Measurements from ENCODE around the gene KAT6B.
"Not testable (repeated sequence)": the region's sequence is repeated elsewhere in the genome, so short reads cannot be mapped to it uniquely, and the experiment has no call there.

The KAT6B gene

DNA sequence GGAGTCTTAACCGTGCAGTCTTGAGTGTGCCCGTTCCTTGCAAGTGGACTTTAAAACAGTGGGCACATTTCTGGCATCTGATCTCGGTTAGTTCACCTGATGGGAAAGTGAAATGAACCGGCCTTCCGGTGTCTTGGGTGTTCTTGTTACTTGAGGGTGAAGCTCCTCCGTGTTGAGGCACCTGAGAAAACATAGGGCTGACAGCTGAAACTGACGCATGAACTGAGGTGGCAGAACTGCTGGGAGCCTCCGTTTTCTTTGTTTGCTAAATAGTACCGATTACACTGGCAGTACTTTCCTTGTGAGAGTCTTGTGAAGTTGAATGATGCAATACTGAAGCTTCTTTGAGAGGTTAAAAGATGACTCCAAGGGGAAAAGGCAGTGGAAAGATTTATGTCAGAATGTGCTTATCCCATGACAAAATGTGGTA lies 222.3 kb downstream of the KAT6B start:
- no peak overlapping the region for H3K4me3 ChIP-seq (ENCODE audit: low read depth, low read length)
- TF ChIP-seq, protein P1, sequence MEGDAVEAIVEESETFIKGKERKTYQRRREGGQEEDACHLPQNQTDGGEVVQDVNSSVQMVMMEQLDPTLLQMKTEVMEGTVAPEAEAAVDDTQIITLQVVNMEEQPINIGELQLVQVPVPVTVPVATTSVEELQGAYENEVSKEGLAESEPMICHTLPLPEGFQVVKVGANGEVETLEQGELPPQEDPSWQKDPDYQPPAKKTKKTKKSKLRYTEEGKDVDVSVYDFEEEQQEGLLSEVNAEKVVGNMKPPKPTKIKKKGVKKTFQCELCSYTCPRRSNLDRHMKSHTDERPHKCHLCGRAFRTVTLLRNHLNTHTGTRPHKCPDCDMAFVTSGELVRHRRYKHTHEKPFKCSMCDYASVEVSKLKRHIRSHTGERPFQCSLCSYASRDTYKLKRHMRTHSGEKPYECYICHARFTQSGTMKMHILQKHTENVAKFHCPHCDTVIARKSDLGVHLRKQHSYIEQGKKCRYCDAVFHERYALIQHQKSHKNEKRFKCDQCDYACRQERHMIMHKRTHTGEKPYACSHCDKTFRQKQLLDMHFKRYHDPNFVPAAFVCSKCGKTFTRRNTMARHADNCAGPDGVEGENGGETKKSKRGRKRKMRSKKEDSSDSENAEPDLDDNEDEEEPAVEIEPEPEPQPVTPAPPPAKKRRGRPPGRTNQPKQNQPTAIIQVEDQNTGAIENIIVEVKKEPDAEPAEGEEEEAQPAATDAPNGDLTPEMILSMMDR (conservative IDR thresholded peaks at IDR 0.05; ENCODE audit: low read depth, low read length) = no peak
- peak; percentile 15 for DNase-seq (ENCODE audit: low read depth)

DNA sequence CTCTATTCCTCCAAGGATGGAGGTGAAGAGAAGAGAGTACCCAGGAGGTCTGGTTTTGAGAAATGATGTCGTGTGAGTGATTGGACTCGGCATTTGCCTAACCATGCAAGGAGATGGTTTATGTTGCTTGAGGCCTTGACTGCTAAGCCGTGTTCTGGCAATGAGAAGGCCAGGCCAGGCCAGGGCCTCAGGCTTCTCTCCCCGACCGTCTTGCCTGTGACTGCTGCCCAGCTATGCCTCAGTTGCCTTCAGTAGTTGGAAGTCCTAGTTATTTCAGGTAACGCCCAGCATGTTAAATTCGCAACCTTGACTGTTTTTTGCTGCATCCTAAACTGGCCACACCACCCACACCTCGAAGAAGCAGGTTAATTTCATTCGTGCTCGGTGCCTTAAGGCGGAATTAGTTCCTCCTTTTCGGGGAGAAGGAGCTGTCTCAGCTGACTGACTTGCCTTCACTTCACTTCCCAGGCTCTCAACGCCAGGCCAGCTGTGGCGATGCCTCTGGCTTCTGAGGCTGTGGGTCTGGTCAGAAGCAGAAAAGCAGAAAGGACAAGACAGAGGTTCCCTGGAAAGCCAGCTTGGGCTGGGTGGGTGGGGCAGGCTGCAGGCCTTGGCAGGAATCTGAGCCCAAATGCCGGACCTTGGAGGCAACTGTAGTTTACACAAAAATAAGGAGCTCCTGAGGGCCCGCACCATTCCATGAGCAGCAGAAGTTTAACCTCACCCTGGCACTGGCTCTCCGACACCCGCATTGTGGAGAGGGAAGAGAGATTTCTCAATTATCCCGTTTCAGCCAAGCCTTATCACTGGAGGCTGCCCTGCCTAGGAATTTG lies 223.1 kb downstream of the KAT6B start:
- TF ChIP-seq, protein P1 (conservative IDR thresholded peaks at IDR 0.05; ENCODE audit: low read depth, low read length) = no peak
- no peak overlapping the region for H3K4me3 ChIP-seq (ENCODE audit: low read depth, low read length)
- DNase-seq (ENCODE audit: low read depth) = no peak

DNA sequence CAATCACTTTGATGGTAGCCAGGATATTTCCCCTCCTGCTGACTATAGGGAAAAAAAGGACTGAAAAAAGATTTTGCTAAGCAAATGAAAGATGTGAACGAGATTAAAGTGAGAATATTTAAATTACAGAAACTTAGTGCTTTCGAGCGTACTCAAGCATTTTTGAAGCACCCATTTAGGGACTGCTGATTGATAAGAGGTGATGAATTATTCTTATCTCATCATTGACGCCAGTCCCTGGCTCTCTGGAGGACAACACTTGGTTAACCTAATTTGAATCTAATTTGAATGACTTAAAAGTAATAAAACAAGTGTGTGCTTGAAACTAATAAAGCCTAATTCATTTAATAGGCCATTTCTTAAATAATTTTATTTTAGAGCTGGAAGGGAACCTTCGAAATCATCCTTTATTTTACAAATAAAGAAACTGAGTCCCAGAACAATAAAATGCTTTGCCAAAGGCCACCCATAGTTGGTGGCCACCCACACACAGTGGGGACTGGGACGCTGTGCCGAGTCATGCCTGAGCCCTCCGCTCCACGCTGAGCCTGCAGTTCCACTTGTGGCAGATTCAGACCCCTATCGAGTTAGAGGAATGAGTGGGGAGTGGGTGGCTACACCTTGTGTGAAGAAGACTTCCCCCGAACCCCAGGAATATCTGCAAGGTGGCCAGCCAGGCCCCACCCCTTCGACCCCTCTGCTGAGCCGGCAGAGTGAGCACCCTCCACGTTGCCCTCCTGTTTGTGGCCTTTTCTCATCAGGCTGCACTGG lies 223.9 kb downstream of the KAT6B start:
- DNase-seq (ENCODE audit: low read depth) = no peak
- H3K4me3 ChIP-seq (ENCODE audit: low read depth, low read length) = no peak overlapping the region
- TF ChIP-seq, protein P1 (conservative IDR thresholded peaks at IDR 0.05; ENCODE audit: low read depth, low read length) = no peak

DNA sequence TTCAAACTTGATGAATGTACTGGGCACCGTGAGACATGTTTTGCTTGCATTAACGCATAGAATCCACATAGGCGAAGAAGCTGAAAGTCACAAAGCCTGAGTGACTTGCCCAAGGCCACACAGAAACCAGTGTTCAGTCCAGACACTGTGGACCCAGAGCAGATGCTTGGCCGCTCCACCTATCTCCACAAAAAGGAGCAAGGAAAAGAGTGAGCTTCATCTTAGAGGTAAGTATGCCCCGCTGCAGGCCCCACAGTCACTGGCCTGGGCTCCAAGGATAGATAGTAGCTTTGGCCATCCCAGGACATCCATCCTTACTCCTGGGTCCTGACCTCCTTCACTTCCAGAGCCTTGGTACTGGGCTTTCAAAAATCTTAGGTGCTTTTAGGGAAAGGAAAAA lies 224.9 kb downstream of the KAT6B start:
- TF ChIP-seq, protein P1 (conservative IDR thresholded peaks at IDR 0.05; ENCODE audit: low read depth, low read length) = no peak
- no peak overlapping the region for H3K4me3 ChIP-seq (ENCODE audit: low read depth, low read length)
- no peak for DNase-seq (ENCODE audit: low read depth)

DNA sequence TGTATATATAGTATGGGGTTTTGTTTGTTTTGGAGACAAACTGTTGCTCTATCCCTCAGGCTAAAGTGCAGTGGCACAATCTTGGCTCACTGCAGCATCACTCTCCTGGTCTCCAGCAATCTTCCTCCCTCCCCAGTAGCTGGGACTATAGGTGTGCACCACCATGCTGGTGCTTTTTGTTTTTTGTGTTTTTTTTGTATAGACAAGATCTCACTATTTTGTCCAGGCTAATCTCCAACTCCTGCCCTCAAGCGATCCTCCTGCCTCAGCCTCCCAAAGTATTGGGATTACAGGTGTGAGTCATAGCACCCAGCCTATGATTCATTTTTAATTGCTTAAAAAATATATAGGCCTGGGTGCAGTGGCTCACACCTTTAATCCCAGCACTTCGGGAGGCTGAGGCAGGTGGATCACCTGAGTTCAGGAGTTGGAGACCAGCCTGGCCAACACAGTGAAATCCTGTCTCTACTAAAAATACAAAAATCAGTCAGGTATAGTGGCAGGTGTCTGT lies 229.6 kb downstream of the KAT6B start:
- not testable (repeated sequence) for H3K4me3 ChIP-seq (ENCODE audit: low read depth, low read length); DNase-seq (ENCODE audit: low read depth)

DNA sequence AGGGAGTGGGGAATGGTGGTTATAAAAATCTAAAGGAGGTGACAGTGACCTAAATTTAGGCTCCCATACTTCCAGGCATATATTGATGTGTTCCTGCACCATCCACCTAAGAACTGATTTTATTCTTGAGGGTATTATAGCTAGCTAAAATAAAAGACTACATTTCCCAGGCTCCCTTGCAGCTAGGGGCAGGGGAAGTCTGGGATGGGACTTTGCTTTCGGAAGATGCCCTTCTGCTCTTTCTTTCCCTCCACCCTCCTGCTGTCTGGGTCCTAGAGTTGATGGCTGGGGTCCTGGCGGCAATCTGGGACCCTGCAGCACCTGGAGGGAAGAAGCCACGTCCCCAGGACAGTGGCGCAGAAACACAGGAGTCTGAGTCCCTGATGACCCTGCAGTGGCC lies 231.3 kb downstream of the KAT6B start:
- no peak overlapping the region for H3K4me3 ChIP-seq (ENCODE audit: low read depth, low read length)

DNA sequence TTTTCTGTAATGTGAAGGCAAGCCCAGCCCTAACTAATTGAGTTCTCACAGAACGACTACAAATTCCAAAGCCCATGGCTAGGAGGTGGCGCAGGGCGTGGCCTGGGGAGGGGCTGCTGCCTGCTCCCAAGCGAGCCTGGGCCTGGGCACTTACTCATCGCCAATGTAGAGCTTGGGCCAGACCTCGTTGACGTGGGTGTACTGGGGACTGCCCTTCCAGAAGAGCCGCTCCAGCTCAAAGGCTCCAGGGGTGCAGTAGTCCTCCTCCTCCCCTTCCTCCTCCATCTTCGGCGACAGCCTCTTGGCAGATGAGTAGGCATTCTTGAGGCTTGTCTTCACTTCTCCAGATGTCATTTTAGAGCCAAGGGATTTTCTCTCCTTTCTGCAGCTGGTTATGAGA lies 231.8 kb downstream of the KAT6B start:
- DNase-seq (ENCODE audit: low read depth) = no peak
- TF ChIP-seq, protein P1 (conservative IDR thresholded peaks at IDR 0.05; ENCODE audit: low read depth, low read length) = no peak
- H3K4me3 ChIP-seq (ENCODE audit: low read depth, low read length) = no peak overlapping the region

More for the DNA sequence above, 231.3 kb downstream of the KAT6B start:
- no peak for DNase-seq (ENCODE audit: low read depth)
- TF ChIP-seq, protein P1 (conservative IDR thresholded peaks at IDR 0.05; ENCODE audit: low read depth, low read length) = no peak

Measured in choroid plexus epithelial cell (primary cell).